ENCODE measurements around the gene IER5.
"Not testable (repeated sequence)": the region's sequence is repeated elsewhere in the genome, so short reads cannot be mapped to it uniquely, and the experiment has no call there.

Gene IER5

GRCh38 chr1:181088079-181089016 lies at the start of gene IER5:
Gene IER5 (plus strand): TSS chr1:181088700. CDS start chr1:181088903, 203 bp downstream.
- peak; percentile 98 for DNase-seq

GRCh38 chr1:181040284-181040865 lies 48.1 kb upstream of the IER5 start:
- DNase-seq, result no peak

- peak; percentile 72 for DNase-seq
These were observed 45.2 kb upstream of the IER5 start for GRCh38 chr1:181043025-181043888.

- no peak for DNase-seq
These were observed 44.0 kb upstream of the IER5 start for GRCh38 chr1:181044449-181044966.

- not testable (repeated sequence) for DNase-seq
These were observed 42.6 kb upstream of the IER5 start for GRCh38 chr1:181045946-181046345.

GRCh38 chr1:181049378-181049777 lies 39.1 kb upstream of the IER5 start:
- DNase-seq, result no peak

- no peak for DNase-seq
These were observed 37.6 kb upstream of the IER5 start for GRCh38 chr1:181050922-181051321.

GRCh38 chr1:181056560-181056959 lies 31.9 kb upstream of the IER5 start:
- DNase-seq, result no peak

GRCh38 chr1:181057079-181057478 lies 31.4 kb upstream of the IER5 start:
- DNase-seq, result no peak

GRCh38 chr1:181059435-181059834 lies 29.1 kb upstream of the IER5 start:
- DNase-seq, result no peak

- no peak for DNase-seq
These were observed 28.4 kb upstream of the IER5 start for GRCh38 chr1:181060066-181060465.

GRCh38 chr1:181060947-181061346 lies 27.6 kb upstream of the IER5 start:
- not testable (repeated sequence) for DNase-seq

- no peak for DNase-seq
These were observed 27.0 kb upstream of the IER5 start for GRCh38 chr1:181061487-181061886.

- DNase-seq, result peak; percentile 38
These were observed 26.3 kb upstream of the IER5 start for GRCh38 chr1:181061891-181062835.

GRCh38 chr1:181062836-181063428 lies 25.6 kb upstream of the IER5 start:
- peak; percentile 73 for DNase-seq

- no peak for DNase-seq
These were observed 24.4 kb upstream of the IER5 start for GRCh38 chr1:181064011-181064623.

- no peak for DNase-seq
These were observed 23.8 kb upstream of the IER5 start for GRCh38 chr1:181064702-181065101.

- DNase-seq, result no peak
These were observed 14.9 kb upstream of the IER5 start for GRCh38 chr1:181073638-181074037.

- DNase-seq, result no peak
These were observed 12.6 kb upstream of the IER5 start for GRCh38 chr1:181075766-181076350.

- no peak for DNase-seq
These were observed 11.6 kb upstream of the IER5 start for GRCh38 chr1:181076852-181077251.
